ENCODE results near the gene CCDC47. TPM values are rescaled to one million over a fixed set of nuclear protein-coding genes. Genes with fewer than 3 reads are reported as not detected.
"Not testable (repeated sequence)": the region's sequence is repeated elsewhere in the genome, so short reads cannot be mapped to it uniquely, and the experiment has no call there.

Gene CCDC47
- total RNA-seq, 4 donors from 2014 or later: 79.8 to 91.8 (median 89.1) TPM

DNA sequence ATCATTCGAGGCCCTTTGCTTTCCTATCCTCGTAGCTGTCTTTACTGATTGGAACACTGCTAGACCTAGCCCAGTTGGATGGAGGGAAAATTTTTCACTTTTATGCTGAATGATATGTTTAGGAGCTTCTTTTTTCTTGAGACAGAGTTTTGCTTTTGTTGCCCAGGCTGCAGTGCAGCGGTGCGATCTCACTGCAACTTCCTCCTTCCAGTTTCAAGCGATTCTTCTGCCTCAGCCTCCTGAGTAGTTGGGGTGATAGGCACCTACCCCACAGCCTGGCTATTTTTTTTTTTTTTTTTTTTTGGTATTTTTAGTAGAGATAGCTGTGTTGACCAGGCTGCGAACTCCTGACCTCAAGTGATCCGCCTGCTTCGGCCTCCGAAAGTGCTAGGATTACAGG lies 36.6 kb upstream of the CCDC47 start:
- H3K36me3 ChIP-seq: peaks cover 0 to 99% (median 0%) of the 10 kb centered on the region in 3 donors
- H3K27me3 ChIP-seq: no peaks in the 10 kb centered on the region
- no peak overlapping the region for H3K27ac ChIP-seq
- H3K4me3 ChIP-seq: no peak overlapping the region
- H3K9me3 ChIP-seq: no peaks in the 10 kb centered on the region
- DNase-seq: no peak
- TF ChIP-seq, protein P1, sequence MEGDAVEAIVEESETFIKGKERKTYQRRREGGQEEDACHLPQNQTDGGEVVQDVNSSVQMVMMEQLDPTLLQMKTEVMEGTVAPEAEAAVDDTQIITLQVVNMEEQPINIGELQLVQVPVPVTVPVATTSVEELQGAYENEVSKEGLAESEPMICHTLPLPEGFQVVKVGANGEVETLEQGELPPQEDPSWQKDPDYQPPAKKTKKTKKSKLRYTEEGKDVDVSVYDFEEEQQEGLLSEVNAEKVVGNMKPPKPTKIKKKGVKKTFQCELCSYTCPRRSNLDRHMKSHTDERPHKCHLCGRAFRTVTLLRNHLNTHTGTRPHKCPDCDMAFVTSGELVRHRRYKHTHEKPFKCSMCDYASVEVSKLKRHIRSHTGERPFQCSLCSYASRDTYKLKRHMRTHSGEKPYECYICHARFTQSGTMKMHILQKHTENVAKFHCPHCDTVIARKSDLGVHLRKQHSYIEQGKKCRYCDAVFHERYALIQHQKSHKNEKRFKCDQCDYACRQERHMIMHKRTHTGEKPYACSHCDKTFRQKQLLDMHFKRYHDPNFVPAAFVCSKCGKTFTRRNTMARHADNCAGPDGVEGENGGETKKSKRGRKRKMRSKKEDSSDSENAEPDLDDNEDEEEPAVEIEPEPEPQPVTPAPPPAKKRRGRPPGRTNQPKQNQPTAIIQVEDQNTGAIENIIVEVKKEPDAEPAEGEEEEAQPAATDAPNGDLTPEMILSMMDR (IDR thresholded peaks at IDR 0.05): no peak
- no peak for TF ChIP-seq POLR2A (IDR thresholded peaks at IDR 0.05)
- no peaks in the 10 kb centered on the region for H3K4me1 ChIP-seq

DNA sequence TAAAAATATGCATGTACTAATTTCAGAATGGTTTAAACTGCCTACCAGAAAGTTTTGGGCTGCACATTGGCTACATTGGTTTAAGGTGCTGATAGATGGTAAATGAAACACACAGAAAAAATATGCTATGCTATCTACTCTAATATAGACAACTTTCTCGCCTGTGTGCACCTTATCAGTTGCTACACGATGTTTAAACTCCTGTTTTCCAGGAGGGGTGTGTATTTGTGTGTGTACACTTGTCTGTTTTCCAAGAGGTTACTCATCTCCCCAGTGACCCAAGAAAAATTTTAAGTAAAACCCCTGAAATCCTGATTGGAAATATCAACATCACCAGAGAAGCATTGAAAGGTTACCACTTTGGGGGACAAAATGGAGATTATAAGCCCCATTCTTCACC lies 32.2 kb upstream of the CCDC47 start:
- Histone ChIP-seq H3K27ac (no peak overlapping the region), H3K9me3 (no peaks in the 10 kb centered on the region), H3K4me3 (no peak overlapping the region), H3K4me1 (no peaks in the 10 kb centered on the region), H3K27me3 (no peaks in the 10 kb centered on the region), H3K36me3 (peaks cover 0 to 96% (median 0%) of the 10 kb centered on the region in 3 donors)
- DNase-seq: no peak
- TF ChIP-seq, protein P1 (IDR thresholded peaks at IDR 0.05): no peak
- TF ChIP-seq POLR2A (IDR thresholded peaks at IDR 0.05): no peak

DNA sequence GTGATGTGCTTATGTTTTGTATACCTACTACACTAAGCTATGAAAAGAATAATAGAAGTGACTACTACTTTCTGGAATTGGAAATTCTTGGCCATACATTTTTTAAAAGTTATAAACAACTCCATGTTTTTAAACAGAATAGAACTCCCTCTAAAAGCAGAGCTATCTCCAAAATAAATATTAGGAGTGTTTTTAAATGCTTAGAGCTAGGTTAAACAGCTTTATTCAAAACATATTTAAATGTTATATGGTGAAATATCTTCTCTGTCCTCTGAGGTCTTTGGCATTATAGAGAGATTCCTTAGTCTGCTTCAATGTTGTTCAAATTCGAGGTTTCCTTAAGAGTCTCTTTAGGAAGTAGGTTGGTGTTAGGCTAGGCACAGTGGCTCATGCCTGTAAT lies 30.9 kb upstream of the CCDC47 start:
- Histone ChIP-seq H3K9me3 (no peaks in the 10 kb centered on the region), H3K4me3 (no peak overlapping the region), H3K27me3 (no peaks in the 10 kb centered on the region), H3K4me1 (no peaks in the 10 kb centered on the region), H3K27ac (no peak overlapping the region), H3K36me3 (peaks cover 0 to 96% (median 0%) of the 10 kb centered on the region in 3 donors)
- TF ChIP-seq POLR2A (IDR thresholded peaks at IDR 0.05): no peak
- TF ChIP-seq, protein P1 (IDR thresholded peaks at IDR 0.05): no peak
- DNase-seq: no peak

DNA sequence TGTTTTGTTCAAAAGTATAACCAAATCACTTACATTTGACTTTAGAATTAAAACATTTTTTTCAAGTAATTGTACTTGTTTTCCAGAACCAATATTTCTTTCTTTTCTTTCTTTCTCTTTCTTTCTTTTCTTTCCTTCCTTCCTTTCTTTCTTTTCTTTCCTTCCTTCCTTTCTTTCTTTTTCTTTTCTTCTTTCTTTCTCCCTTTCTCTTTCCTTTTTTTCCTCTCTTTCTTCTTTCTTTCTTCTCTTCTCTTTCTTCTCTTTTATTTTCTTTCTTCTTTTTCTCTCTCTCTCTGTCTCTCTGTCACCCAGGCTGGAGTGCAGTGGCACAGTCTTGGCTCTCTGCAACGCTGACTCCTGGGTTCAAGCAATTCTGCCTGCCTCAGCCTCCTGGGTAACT lies 27.4 kb upstream of the CCDC47 start:
- no peak for TF ChIP-seq POLR2A (IDR thresholded peaks at IDR 0.05)
- TF ChIP-seq, protein P1 (IDR thresholded peaks at IDR 0.05): no peak
- Histone ChIP-seq H3K36me3 (peaks cover 0 to 97% (median 0%) of the 10 kb centered on the region in 3 donors), H3K4me1 (no peaks in the 10 kb centered on the region), H3K9me3 (no peaks in the 10 kb centered on the region), H3K4me3 (no peak overlapping the region), H3K27me3 (no peaks in the 10 kb centered on the region), H3K27ac (no peak overlapping the region)
- DNase-seq: no peak

DNA sequence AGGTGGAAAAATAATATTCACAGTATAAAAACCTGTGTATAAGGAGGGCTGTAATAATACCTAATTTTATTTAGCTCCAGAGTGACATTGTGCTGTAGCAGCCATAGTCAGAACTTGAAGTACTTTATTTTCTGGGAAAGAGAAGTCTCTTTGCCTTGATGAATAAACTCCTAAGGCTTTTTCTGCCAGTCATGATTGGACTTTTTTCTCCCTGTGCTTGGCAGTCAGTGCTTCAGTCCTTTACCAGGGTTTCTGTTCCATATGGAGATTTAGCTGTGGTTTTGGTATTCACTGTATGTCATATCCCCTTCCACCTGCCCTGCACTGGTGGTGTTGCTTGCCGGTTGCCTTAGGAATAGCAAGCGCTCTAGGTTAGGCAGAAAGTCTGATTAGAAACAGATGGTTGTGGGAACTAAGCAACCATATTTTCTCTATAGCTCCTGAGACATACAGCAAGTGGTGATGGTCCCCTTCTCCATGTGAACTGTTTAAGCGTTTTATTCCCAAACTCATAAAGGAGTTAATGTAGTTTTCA lies 25.2 kb upstream of the CCDC47 start:
- no peak for DNase-seq
- Histone ChIP-seq H3K4me3 (no peak overlapping the region), H3K27me3 (no peaks in the 10 kb centered on the region), H3K36me3 (peaks cover 0 to 99% (median 0%) of the 10 kb centered on the region in 3 donors), H3K9me3 (no peaks in the 10 kb centered on the region), H3K4me1 (no peaks in the 10 kb centered on the region), H3K27ac (no peak overlapping the region)
- TF ChIP-seq POLR2A (IDR thresholded peaks at IDR 0.05): no peak
- TF ChIP-seq, protein P1 (IDR thresholded peaks at IDR 0.05): no peak

DNA sequence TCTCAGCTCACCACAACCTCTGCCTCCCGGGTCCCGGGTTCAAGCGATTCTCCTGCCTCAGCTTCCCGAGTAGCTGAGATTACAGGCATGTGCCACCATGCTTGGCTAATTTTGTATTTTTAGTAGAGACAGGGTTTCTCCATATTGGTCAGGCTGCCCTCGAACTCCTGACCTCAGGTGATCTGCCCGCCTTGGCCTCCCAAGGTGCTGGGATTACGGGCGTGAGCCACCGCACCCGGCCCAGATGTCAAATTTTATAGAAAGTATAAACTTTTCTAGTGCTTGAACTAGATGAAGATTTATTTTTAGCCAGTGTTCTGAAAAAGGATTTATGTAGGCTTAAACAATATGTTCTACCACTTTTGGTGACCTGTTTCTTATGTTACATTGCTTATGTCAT lies 23.0 kb upstream of the CCDC47 start:
- not testable (repeated sequence) for DNase-seq, H3K4me3 ChIP-seq, H3K27me3 ChIP-seq, H3K9me3 ChIP-seq, H3K27ac ChIP-seq, H3K4me1 ChIP-seq
- peaks cover 0 to 100% (median 0%) of the 10 kb centered on the region in 3 donors for H3K36me3 ChIP-seq
